ENCODE measurements around the gene AHNAK2. TPM values are rescaled to one million over a fixed set of nuclear protein-coding genes. Genes with fewer than 3 reads are reported as not detected.

The AHNAK2 gene
- total RNA-seq, 1 experiment from 2014 or later = 223 TPM

DNA sequence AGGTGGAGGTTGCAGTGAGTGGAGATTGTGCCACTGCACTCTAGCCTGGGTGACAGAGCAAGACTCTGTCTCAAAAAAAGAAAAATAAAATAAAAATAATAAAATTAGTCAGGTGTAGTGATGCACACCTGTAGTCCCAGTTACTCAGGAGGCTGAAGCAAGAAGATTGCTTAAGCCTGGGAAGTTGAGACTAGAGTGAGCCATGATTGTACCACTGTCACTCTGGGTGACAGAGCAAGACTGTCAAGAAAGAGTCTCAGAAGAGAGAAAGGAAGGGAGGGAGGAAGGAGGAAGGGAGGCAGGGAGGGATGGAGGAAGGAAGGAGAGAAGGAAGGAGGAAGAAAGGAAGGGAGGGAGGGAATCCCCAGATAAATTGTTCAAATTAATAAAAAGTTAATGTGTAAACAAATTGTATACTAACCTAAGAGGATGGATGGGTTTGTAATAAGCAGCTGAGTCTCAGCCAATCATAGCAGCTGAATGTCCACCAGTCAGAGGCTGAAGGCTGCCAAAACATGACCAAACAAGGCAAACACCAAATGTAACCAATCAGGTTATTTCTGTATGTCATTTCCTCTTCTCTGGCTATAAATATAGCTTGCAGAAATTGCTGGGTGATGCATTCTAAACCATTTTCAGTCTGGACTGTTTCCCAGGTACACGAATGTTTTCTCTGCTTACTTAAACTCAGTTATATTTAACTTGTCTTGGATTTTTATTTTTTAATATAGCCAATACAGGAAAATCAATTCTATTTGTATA is 48.8 kb upstream of the AHNAK2 start:
- Histone ChIP-seq H3K4me1 (ENCODE audit: control insufficient read depth, insufficient read depth, low read length) (peaks cover 32% of the 10 kb centered on the region), H3K27ac (ENCODE audit: low read length) (peak overlapping the region; percentile 65), H3K36me3 (ENCODE audit: control insufficient read depth, insufficient read depth, low read length) (no peaks in the 10 kb centered on the region), H3K27me3 (ENCODE audit: control insufficient read depth, insufficient read depth, low read length) (no peaks in the 10 kb centered on the region), H3K9me3 (ENCODE audit: control insufficient read depth, insufficient read depth, low read depth, low read length) (no peaks in the 10 kb centered on the region), H3K4me3 (ENCODE audit: low read depth in 2 of 2, low read length in 2 of 2) (no peak overlapping the region)
- in situ Hi-C loops (cut with HindIII; ENCODE audit: low pct_unique_long_range_greater_than_20kb, low sequenced_read_pairs) = no loop called here
- intact Hi-C loops (cut with micrococcal nuclease; ENCODE audit: unreplicated experiment) = no loop called here
- BruUV-seq (replicated peaks) = no TSS peak
- CTCF ChIA-PET = no interaction called here
- TF ChIP-seq, protein P1, sequence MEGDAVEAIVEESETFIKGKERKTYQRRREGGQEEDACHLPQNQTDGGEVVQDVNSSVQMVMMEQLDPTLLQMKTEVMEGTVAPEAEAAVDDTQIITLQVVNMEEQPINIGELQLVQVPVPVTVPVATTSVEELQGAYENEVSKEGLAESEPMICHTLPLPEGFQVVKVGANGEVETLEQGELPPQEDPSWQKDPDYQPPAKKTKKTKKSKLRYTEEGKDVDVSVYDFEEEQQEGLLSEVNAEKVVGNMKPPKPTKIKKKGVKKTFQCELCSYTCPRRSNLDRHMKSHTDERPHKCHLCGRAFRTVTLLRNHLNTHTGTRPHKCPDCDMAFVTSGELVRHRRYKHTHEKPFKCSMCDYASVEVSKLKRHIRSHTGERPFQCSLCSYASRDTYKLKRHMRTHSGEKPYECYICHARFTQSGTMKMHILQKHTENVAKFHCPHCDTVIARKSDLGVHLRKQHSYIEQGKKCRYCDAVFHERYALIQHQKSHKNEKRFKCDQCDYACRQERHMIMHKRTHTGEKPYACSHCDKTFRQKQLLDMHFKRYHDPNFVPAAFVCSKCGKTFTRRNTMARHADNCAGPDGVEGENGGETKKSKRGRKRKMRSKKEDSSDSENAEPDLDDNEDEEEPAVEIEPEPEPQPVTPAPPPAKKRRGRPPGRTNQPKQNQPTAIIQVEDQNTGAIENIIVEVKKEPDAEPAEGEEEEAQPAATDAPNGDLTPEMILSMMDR (IDR thresholded peaks at IDR 0.05) = no peak
- TF ChIP-seq TCF7L2 (IDR thresholded peaks at IDR 0.05; ENCODE audit: low read depth, low read length) (no peak), POLR2AphosphoS5 (IDR thresholded peaks at IDR 0.05; ENCODE audit: low read depth, low read length) (no peak), SIN3A (IDR thresholded peaks at IDR 0.05; ENCODE audit: borderline replicate concordance, insufficient read depth, low read depth, low read length) (no peak)
- TF ChIP-seq, protein P2, sequence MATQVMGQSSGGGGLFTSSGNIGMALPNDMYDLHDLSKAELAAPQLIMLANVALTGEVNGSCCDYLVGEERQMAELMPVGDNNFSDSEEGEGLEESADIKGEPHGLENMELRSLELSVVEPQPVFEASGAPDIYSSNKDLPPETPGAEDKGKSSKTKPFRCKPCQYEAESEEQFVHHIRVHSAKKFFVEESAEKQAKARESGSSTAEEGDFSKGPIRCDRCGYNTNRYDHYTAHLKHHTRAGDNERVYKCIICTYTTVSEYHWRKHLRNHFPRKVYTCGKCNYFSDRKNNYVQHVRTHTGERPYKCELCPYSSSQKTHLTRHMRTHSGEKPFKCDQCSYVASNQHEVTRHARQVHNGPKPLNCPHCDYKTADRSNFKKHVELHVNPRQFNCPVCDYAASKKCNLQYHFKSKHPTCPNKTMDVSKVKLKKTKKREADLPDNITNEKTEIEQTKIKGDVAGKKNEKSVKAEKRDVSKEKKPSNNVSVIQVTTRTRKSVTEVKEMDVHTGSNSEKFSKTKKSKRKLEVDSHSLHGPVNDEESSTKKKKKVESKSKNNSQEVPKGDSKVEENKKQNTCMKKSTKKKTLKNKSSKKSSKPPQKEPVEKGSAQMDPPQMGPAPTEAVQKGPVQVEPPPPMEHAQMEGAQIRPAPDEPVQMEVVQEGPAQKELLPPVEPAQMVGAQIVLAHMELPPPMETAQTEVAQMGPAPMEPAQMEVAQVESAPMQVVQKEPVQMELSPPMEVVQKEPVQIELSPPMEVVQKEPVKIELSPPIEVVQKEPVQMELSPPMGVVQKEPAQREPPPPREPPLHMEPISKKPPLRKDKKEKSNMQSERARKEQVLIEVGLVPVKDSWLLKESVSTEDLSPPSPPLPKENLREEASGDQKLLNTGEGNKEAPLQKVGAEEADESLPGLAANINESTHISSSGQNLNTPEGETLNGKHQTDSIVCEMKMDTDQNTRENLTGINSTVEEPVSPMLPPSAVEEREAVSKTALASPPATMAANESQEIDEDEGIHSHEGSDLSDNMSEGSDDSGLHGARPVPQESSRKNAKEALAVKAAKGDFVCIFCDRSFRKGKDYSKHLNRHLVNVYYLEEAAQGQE (IDR thresholded peaks at IDR 0.05; ENCODE audit: insufficient read depth in 1 of 2, low read depth in 2 of 2, low read length in 1 of 2) = no peak
- no peak for ATAC-seq
- POLR2A ChIA-PET = no interaction called here
- no peak for DNase-seq (ENCODE audit: low read depth, low spot score)

DNA sequence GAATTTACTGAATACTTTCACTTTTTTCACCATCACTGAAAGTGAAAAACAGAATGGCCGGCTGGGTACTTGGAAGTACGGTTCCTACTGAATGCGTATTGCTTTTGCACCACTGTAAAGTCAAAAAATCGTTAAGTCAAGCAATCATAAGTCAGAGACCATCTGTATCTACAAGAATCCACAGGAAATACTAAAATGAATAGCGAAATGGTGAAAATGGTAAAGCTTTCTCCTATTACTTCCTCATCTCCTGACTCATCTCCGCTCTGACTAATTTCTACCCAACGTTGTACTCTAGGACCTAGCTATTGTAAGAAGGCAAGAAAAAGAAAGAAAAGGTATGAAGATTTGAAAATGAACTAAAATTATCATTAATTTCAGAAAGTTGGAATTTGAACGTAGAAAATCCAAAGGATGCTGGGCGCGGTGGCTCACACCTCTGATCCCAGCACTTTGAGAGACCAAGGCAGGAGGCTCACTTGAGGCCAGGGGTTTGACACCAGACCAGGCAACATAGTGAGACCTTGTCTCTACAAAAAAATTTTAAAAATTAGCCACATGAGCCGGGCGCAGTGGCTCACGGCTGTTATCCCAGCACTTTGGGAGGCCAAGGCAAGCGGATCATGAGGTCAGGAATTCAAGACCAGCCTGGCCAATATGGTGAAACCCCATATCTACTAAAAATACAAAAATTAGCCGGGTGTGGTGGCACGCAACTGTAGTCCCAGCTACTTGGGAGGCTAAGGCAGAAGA is 48.0 kb upstream of the AHNAK2 start:
- H3K27me3 ChIP-seq (ENCODE audit: control insufficient read depth, insufficient read depth, low read length) = no peaks in the 10 kb centered on the region
- ChIA-PET POLR2A (no interaction called here), CTCF (no interaction called here)
- no peak overlapping the region for H3K4me3 ChIP-seq (ENCODE audit: low read depth in 2 of 2, low read length in 2 of 2)
- peaks cover 32% of the 10 kb centered on the region for H3K4me1 ChIP-seq (ENCODE audit: control insufficient read depth, insufficient read depth, low read length)
- H3K9me3 ChIP-seq (ENCODE audit: control insufficient read depth, insufficient read depth, low read depth, low read length) = no peaks in the 10 kb centered on the region
- no peak for TF ChIP-seq TCF7L2 (IDR thresholded peaks at IDR 0.05; ENCODE audit: low read depth, low read length)
- TF ChIP-seq, protein P2 (IDR thresholded peaks at IDR 0.05; ENCODE audit: insufficient read depth in 1 of 2, low read depth in 2 of 2, low read length in 1 of 2) = no peak
- TF ChIP-seq SIN3A (IDR thresholded peaks at IDR 0.05; ENCODE audit: borderline replicate concordance, insufficient read depth, low read depth, low read length) = no peak
- no peak for TF ChIP-seq POLR2AphosphoS5 (IDR thresholded peaks at IDR 0.05; ENCODE audit: low read depth, low read length)
- TF ChIP-seq, protein P1 (IDR thresholded peaks at IDR 0.05) = no peak
- no TSS peak for BruUV-seq (replicated peaks)
- in situ Hi-C loops (cut with HindIII; ENCODE audit: low pct_unique_long_range_greater_than_20kb, low sequenced_read_pairs) (no loop called here), intact Hi-C loops (cut with micrococcal nuclease; ENCODE audit: unreplicated experiment) (no loop called here)
- no peaks in the 10 kb centered on the region; the same call in 1 of the 2 replicates for H3K36me3 ChIP-seq (ENCODE audit: control insufficient read depth, insufficient read depth, low read length)
- peak overlapping the region; percentile 65; the same call in 1 of the 2 replicates for H3K27ac ChIP-seq (ENCODE audit: low read length)
- ATAC-seq = no peak
- no peak for DNase-seq (ENCODE audit: low read depth, low spot score)
